ENCODE data around the gene SCRG1.

Gene SCRG1

DNA sequence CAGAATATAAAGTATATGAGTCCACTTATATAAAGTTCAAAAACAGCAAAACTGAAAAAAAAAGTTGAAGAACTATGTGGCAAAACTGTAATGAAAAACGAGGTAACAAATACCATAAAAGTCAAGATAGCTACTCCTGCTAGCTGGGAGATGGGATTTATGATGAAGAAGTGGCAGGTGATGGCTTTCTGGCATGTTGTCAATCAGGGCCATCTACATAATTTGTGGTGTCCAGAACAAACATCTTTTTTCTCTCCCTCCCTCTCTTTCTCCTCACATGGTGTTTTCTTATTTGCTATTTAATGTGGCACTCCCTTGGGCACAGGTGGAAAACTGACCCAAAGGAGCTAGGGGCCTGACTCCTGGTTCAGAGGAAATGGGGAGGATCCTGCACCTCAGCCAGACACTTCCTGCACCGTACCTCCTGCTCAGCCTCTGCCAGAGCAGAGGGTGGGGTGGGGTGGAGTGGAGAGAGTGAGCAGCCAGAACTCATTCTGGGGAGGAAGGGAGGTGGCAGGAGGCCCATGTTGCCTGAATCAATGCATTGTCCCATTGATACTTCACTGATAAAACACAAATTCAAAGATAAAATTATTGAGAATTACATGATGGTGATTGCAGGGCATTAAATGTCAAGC is 33.4 kb downstream of the SCRG1 start:
- DNase-seq (ENCODE audit: low spot score), result no peak
- no peak for TF ChIP-seq CTCF (IDR thresholded peaks at IDR 0.05; ENCODE audit: extremely low read depth, missing control alignments)

DNA sequence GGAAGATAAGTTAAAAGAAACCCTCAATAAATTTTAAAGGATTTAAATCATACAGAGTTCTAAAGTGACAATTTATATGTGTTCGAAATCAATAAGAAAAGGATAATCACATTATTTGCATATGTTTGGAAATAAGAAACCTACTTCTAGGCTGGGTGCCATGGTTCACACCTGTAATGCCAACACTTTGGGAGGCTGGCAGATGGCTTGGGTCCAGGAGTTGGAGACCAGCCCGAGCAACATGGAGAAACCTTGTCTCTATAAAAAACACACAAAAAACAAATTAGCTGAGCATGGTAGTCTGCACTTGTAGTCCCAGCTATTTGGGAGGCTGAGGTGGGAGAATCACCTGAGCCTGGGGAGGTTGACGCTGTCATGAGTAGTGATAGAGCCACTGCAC is 36.2 kb downstream of the SCRG1 start:
- no peak for DNase-seq (ENCODE audit: low spot score)
- TF ChIP-seq CTCF (IDR thresholded peaks at IDR 0.05; ENCODE audit: extremely low read depth, missing control alignments), result no peak

- DNase-seq (ENCODE audit: low spot score), result no peak
- no peak for TF ChIP-seq CTCF (IDR thresholded peaks at IDR 0.05; ENCODE audit: extremely low read depth, missing control alignments)
Measured at GRCh38 chr4:173360587-173361221, 38.2 kb downstream of the SCRG1 start.

GRCh38 chr4:173357939-173358338 is 41.0 kb downstream of the SCRG1 start:
- no peak for DNase-seq (ENCODE audit: low spot score)

DNA sequence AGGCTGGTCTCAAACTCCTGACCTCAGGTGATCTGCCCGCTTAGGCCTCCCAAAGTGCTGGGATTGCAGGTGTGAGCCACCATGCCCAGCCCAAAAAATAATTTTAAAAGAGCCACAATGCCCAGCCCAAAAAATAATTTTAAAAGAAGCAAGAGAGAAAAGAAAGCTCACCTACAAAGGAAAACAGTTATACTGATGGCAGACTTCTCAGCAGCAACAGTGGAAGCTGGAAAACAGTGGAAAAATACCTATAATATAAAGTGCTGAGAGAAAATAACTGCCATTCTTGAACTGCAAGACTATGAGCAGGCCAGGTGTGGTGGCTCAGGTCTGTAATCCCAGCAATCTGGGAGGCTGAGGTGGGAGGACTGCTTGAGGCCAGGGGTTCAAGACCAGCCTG is 51.4 kb downstream of the SCRG1 start:
- TF ChIP-seq CTCF (IDR thresholded peaks at IDR 0.05; ENCODE audit: extremely low read depth, missing control alignments), result no peak

More at GRCh38 chr4:173357939-173358338, 41.0 kb downstream of the SCRG1 start:
- no peak for TF ChIP-seq CTCF (IDR thresholded peaks at IDR 0.05; ENCODE audit: extremely low read depth, missing control alignments)

GRCh38 chr4:173346074-173346473 is 52.8 kb downstream of the SCRG1 start:
- DNase-seq (ENCODE audit: low spot score), result no peak
- TF ChIP-seq CTCF (IDR thresholded peaks at IDR 0.05; ENCODE audit: extremely low read depth, missing control alignments), result no peak

More for the DNA sequence above, 51.4 kb downstream of the SCRG1 start:
- no peak for DNase-seq (ENCODE audit: low spot score)

DNA sequence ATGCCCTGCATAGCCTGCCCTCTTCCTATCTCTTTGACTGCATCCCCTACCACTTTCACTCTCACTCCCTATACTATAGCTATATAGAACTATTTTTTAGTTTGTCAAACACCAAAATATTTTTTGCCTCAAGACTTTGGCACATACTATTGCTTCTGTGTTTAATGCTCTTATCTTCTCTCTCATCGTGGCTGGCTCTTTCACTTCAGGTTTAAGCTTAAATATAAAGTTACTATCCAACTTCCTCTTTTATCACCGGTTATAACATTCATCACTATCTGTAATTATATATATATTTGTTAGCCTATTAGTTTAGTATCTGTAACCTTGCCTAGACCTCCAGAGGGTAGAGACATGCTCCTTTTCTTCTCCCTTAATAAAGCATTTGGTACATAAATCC is 53.3 kb downstream of the SCRG1 start:
- no peak for TF ChIP-seq CTCF (IDR thresholded peaks at IDR 0.05; ENCODE audit: extremely low read depth, missing control alignments)
- no peak for DNase-seq (ENCODE audit: low spot score)
